ENCODE data around the gene MCEMP1.

Gene MCEMP1

GRCh38 chr19:7697721-7698287 lies 20.9 kb downstream of the MCEMP1 start:
- Histone ChIP-seq H3K4me2 (ENCODE audit: low read length) (no peak overlapping the region), H3K4me1 (no peaks in the 10 kb centered on the region), H3K9ac (no peak overlapping the region), H3K4me3 (ENCODE audit: low read depth, low read length) (no peak overlapping the region), H3K27ac (no peak overlapping the region), H2AFZ (no peak overlapping the region), H3K36me3 (ENCODE audit: control insufficient read depth, insufficient read depth, low read length) (no peaks in the 10 kb centered on the region), H3K27me3 (ENCODE audit: control insufficient read depth, insufficient read depth, low read length) (no peaks in the 10 kb centered on the region), H3K79me2 (no peaks in the 10 kb centered on the region), H3K9me3 (ENCODE audit: control insufficient read depth, low read length) (no peaks in the 10 kb centered on the region)
- TF ChIP-seq CTCF (IDR thresholded peaks at IDR 0.05) = no peak

GRCh38 chr19:7698583-7698982 lies 21.7 kb downstream of the MCEMP1 start:
- no peaks in the 10 kb centered on the region for H3K36me3 ChIP-seq (ENCODE audit: control insufficient read depth, insufficient read depth, low read length)
- H3K9me3 ChIP-seq (ENCODE audit: control insufficient read depth, low read length) = no peaks in the 10 kb centered on the region
- no peak overlapping the region for H3K4me3 ChIP-seq (ENCODE audit: low read depth, low read length)
- no peak overlapping the region for H3K27ac ChIP-seq
- H3K4me1 ChIP-seq = no peaks in the 10 kb centered on the region
- H3K9ac ChIP-seq = no peak overlapping the region
- H2AFZ ChIP-seq = no peak overlapping the region
- H3K27me3 ChIP-seq (ENCODE audit: control insufficient read depth, insufficient read depth, low read length) = no peaks in the 10 kb centered on the region
- no peak overlapping the region for H3K4me2 ChIP-seq (ENCODE audit: low read length)
- no peak for TF ChIP-seq CTCF (IDR thresholded peaks at IDR 0.05)
- no peaks in the 10 kb centered on the region for H3K79me2 ChIP-seq

- no peak overlapping the region for H3K4me2 ChIP-seq (ENCODE audit: low read length)
- no peak overlapping the region for H3K27ac ChIP-seq
- no peaks in the 10 kb centered on the region for H3K27me3 ChIP-seq (ENCODE audit: control insufficient read depth, insufficient read depth, low read length)
- H3K9ac ChIP-seq = no peak overlapping the region
- no peaks in the 10 kb centered on the region for H3K4me1 ChIP-seq
- H2AFZ ChIP-seq = no peak overlapping the region
- TF ChIP-seq CTCF (IDR thresholded peaks at IDR 0.05) = no peak
- no peak overlapping the region for H3K4me3 ChIP-seq (ENCODE audit: low read depth, low read length)
- H3K79me2 ChIP-seq = no peaks in the 10 kb centered on the region
- no peaks in the 10 kb centered on the region for H3K9me3 ChIP-seq (ENCODE audit: control insufficient read depth, low read length)
- H3K36me3 ChIP-seq (ENCODE audit: control insufficient read depth, insufficient read depth, low read length) = no peaks in the 10 kb centered on the region
Observed at GRCh38 chr19:7699003-7699402, 22.1 kb downstream of the MCEMP1 start.

- H3K4me1 ChIP-seq = no peaks in the 10 kb centered on the region
- no peak overlapping the region for H3K9ac ChIP-seq
- H3K9me3 ChIP-seq (ENCODE audit: control insufficient read depth, low read length) = no peaks in the 10 kb centered on the region
- TF ChIP-seq CTCF (IDR thresholded peaks at IDR 0.05) = no peak
- H3K79me2 ChIP-seq = no peaks in the 10 kb centered on the region
- H2AFZ ChIP-seq = no peak overlapping the region
- no peaks in the 10 kb centered on the region for H3K27me3 ChIP-seq (ENCODE audit: control insufficient read depth, insufficient read depth, low read length)
- H3K4me3 ChIP-seq (ENCODE audit: low read depth, low read length) = no peak overlapping the region
- H3K27ac ChIP-seq = no peak overlapping the region
- H3K4me2 ChIP-seq (ENCODE audit: low read length) = no peak overlapping the region
- H3K36me3 ChIP-seq (ENCODE audit: control insufficient read depth, insufficient read depth, low read length) = no peaks in the 10 kb centered on the region
Observed at GRCh38 chr19:7699417-7700401, 22.8 kb downstream of the MCEMP1 start.

Measured in parathyroid adenoma (tissue), 2 donors.